Heart left ventricle (tissue), 16 donors: ENCODE data around the gene WDR86. TPM values are rescaled to one million over a fixed set of nuclear protein-coding genes. Genes with fewer than 3 reads are reported as not detected.

Experiments
- ATAC-seq, 4 donors: fragments of 200-7000 bp; cut with Tn5 transposase; one replicate each; pipeline ENCODE4 v1.9.1; 2020 to 2022; ENCODE audit warnings: moderate library complexity in 4 of 4, mild to moderate bottlenecking in 3 of 4, moderate number of reproducible peaks in 1 of 4
- DNase-seq, 5 donors: peaks; one replicate each; pipeline ENCODE4 v3.0.0-alpha.2; 2020
- H3K27ac ChIP-seq, 12 donors: fragments of 200-600 bp; sonication (generic) in 4 of 12; one replicate each; pipeline versions ENCODE4 v1.5.0 to v1.8.0; 2016 to 2022; ENCODE audit warnings: mild to moderate bottlenecking in 2 of 12
- H3K27me3 ChIP-seq, 9 donors: fragments of 200-600 bp; sonication (generic) in 2 of 9; one replicate each; pipeline versions ENCODE4 v1.5.1 to v1.8.0; 2016 to 2022; ENCODE audit warnings: mild to moderate bottlenecking in 3 of 9
- H3K36me3 ChIP-seq, 9 donors: fragments of 200-600 bp; sonication (generic) in 2 of 9; one replicate each; pipeline versions ENCODE4 v1.5.0 to v1.8.0; 2018 to 2022; ENCODE audit warnings: mild to moderate bottlenecking in 2 of 9
- H3K4me1 ChIP-seq, 12 donors: fragments of 200-600 bp; sonication (generic) in 4 of 12; one replicate each; pipeline versions ENCODE4 v1.5.0 to v1.8.0; 2016 to 2022; ENCODE audit warnings: mild to moderate bottlenecking in 3 of 12
- H3K4me3 ChIP-seq, 12 donors: fragments of 200-600 bp; sonication (generic) in 4 of 12; one replicate each; pipeline versions ENCODE4 v1.5.0 to v1.8.0; 2017 to 2022; ENCODE audit warnings: mild to moderate bottlenecking in 9 of 12, moderate library complexity in 4 of 12
- H3K9me3 ChIP-seq, 12 donors: fragments of 200-600 bp; sonication (generic) in 4 of 12; one replicate each; pipeline versions ENCODE4 v1.5.0 to v1.8.0; 2016 to 2022; ENCODE audit warnings: mild to moderate bottlenecking in 1 of 12
- POLR2A ChIP-seq, 2 donors: fragments of 450-650 bp; IDR thresholded peaks; one replicate each; pipeline ENCODE4 v1.6.1; 2017; ENCODE audit warnings: antibody characterized with exemption in 2 of 2, mild to moderate bottlenecking in 2 of 2, moderate library complexity in 2 of 2
- WGBS, 4 donors: extraction: QIAGEN DNeasy Blood & Tissue Kit in 2 of 4; methylation state at CpG; one replicate each; pipeline versions ENCODE4 v1.1.5 to v1.1.7; 2013 to 2018; 5-methylcytosine and 5-hydroxymethylcytosine counted together
- intact Hi-C, 10 donors: fragments of 100-400 bp; cut with DNase I; formaldehyde crosslinking; loops; one replicate each; pipeline versions ENCODE4 v1.11.1 to v1.14.2; 2022
- polyA plus RNA-seq, 2 donors: library from polyadenylated mRNA; stranded (reverse); fragments of 200-250 nt; gene quantifications; one replicate each; pipeline ENCODE4 v1.2.3, GENCODE V29; 2013
- total RNA-seq, 9 donors: library from RNA; depleted of rRNA in 2 of 9; stranded (reverse); fragments of >200 nt in 2 of 9; fragmentation: NEBNext Ultra II Directional in 3 of 9; extraction: Animal tissue kit (Norgen Biotek cat#: 25700) in 3 of 9; gene quantifications; one replicate each; pipeline versions ENCODE4 v1.1.0 to v1.2.4, GENCODE V29; 2016 to 2023
- TF ChIP-seq, protein P1 (sequence below), 12 donors: fragments of 200-600 bp; sonication (generic) in 4 of 12; IDR thresholded peaks; one replicate each; pipeline versions ENCODE4 v1.5.0 to v1.8.0; 2018 to 2022; ENCODE audit warnings: antibody characterized with exemption in 12 of 12, mild to moderate bottlenecking in 5 of 12
- donor health status: ischemic (EF 13 %, LVEDD 7.1; RV severe dilation, severe dysfunction).
- donor health status: healthy with polysubstance abuse.
- donor health status: DM: no; HTN: yes; CAD: no.
- donor health status: DM: no; HTN: no; CAD: no.
- donor health status: ischemic (EF 25% LVEDD 6.9; RV normal size, moderate dysfunction).
- donor health status: ischemic (EF 25% LVEDD 5.7; RV mildly dilated, moderate dysfunction).
- donor health status: healthy.
- donor health status: DM: yes; HTN: yes; CAD: no.
- donor health status: ischemic (EF 35%, LVEDD 5.7; RV mildly dilated, moderate dysfunction).
- donor health status: nonischemic (EF 11% LVEDD 7.7; RV severe dilation, severe dysfunction).
- donor health status: DM: yes; HTN: yes; CAD: no.
- donor health status: PGD.
- donor health status: ischemic (EF 29% LVEDD 5.4; RV normal size, mild dysfunction).
- donor health status: nonischemic (EF 23%, LVEDD 6.1; RV moderate dilation, normal function).

The WDR86 gene
- total and polyA plus RNA-seq, 11 donors, result 0.37 to 1.7 (median 0.52) TPM; not detected in 5

DNA sequence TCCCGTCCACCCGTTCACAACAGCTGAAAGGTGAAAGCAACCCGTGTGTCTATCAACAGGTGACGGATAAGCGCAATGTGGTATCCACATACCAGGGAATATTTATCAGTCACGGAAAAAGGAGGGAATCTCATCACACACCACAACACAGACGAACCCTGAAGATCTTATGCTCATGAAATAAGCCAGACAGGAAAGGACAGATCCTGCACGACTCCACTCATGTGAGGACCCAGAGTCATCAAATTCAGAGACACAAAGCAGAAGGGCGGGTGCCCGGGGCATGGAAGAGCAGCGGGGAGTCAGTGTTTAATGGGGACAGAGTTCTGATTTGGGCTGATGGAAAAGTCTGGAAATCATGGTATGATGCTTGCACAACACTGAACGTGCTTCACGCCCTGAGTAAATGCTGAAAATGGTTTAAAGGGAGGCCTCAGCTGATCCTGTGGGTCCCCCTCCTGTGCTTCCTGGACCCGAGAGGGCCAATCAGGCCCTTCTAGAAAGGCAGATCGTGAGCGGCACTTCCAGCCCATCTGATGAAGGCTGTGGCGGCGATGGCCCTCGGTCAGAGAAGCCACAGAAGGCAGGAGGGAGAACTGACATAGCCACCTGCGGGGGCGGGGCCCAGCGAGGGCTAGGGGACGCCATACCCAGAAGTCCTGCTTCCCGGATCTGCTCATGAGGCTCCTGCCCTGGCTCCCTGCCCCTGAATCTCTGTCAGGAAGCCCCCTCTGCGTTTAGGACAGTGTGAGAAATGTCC, 19.1 kb downstream of the WDR86 start:
- TF ChIP-seq, protein P1, sequence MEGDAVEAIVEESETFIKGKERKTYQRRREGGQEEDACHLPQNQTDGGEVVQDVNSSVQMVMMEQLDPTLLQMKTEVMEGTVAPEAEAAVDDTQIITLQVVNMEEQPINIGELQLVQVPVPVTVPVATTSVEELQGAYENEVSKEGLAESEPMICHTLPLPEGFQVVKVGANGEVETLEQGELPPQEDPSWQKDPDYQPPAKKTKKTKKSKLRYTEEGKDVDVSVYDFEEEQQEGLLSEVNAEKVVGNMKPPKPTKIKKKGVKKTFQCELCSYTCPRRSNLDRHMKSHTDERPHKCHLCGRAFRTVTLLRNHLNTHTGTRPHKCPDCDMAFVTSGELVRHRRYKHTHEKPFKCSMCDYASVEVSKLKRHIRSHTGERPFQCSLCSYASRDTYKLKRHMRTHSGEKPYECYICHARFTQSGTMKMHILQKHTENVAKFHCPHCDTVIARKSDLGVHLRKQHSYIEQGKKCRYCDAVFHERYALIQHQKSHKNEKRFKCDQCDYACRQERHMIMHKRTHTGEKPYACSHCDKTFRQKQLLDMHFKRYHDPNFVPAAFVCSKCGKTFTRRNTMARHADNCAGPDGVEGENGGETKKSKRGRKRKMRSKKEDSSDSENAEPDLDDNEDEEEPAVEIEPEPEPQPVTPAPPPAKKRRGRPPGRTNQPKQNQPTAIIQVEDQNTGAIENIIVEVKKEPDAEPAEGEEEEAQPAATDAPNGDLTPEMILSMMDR (IDR thresholded peaks at IDR 0.05), result no peak
- TF ChIP-seq POLR2A (IDR thresholded peaks at IDR 0.05), result no peak
- no peak for DNase-seq
- H3K27ac ChIP-seq, result no peak overlapping the region
- H3K4me1 ChIP-seq, result no peaks in the 10 kb centered on the region
- no peak for ATAC-seq
- intact Hi-C loops, result no loop called here
- WGBS, 4 donors, result 74 to 84% (median 81%) methylated on average over 25 of the region's 25 CpGs
- H3K36me3 ChIP-seq, result no peaks in the 10 kb centered on the region
- H3K9me3 ChIP-seq, result no peaks in the 10 kb centered on the region
- no peak overlapping the region for H3K4me3 ChIP-seq
- H3K27me3 ChIP-seq, result peaks cover 0 to 28% (median 0%) of the 10 kb centered on the region in 9 donors

DNA sequence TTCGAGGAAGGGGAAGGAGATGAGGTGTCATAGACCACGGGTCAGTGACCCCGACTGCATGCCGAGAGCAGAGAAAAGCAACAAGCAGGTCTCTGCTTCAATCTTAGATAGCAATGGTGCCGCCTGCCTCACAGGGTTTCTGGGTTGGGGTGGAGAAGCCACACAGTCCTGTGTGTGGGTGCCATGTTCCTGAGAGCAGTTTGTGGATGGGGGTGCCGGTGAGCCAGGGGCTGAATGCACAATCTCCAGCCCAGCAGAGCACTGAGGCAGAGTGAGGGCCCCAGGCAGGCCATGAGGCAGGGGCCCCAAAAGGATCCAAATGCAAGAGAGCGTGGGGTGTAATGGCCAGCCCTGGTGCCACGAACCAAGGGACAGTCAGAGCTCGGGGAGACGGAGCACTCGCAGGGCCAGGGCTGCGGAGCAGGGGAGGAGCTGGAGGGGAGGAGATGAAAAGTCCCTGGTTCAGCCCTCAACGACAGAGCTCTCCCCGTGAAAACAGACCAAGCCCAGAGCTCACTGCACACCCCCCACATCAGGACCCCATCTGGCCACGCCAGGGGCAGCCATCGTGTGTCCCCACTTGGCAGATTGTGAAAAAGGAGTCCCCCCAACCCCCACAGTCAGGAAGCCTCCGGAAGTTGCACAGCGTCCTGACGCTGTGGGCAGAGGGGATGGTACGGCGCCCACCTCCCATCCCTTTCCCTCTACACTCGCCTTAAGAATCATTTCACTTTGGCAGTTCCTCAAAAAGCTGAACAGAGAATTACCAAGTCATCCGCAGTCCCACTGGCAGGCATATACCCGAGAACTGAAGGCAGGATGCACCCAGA, 19.9 kb downstream of the WDR86 start:
- no peak overlapping the region for H3K27ac ChIP-seq
- no peaks in the 10 kb centered on the region for H3K9me3 ChIP-seq
- ATAC-seq (no peak), DNase-seq (peak in 1 of 5 donors; percentile 36)
- no peaks in the 10 kb centered on the region for H3K36me3 ChIP-seq
- H3K4me3 ChIP-seq, result no peak overlapping the region
- H3K4me1 ChIP-seq, result no peaks in the 10 kb centered on the region
- H3K27me3 ChIP-seq, result peaks cover 0 to 35% (median 0%) of the 10 kb centered on the region in 9 donors
- TF ChIP-seq POLR2A (IDR thresholded peaks at IDR 0.05), result no peak
- TF ChIP-seq, protein P1 (IDR thresholded peaks at IDR 0.05), result no peak
- WGBS, 4 donors, result 84 to 87% (median 85%) methylated on average over 18 to 24 of the region's 24 CpGs
- intact Hi-C loops, result loop anchor here in 2 of 10 donors (10.0 kb wide), 1 partner anchor 45 kb away; no protein-coding TSS in a partner anchor

DNA sequence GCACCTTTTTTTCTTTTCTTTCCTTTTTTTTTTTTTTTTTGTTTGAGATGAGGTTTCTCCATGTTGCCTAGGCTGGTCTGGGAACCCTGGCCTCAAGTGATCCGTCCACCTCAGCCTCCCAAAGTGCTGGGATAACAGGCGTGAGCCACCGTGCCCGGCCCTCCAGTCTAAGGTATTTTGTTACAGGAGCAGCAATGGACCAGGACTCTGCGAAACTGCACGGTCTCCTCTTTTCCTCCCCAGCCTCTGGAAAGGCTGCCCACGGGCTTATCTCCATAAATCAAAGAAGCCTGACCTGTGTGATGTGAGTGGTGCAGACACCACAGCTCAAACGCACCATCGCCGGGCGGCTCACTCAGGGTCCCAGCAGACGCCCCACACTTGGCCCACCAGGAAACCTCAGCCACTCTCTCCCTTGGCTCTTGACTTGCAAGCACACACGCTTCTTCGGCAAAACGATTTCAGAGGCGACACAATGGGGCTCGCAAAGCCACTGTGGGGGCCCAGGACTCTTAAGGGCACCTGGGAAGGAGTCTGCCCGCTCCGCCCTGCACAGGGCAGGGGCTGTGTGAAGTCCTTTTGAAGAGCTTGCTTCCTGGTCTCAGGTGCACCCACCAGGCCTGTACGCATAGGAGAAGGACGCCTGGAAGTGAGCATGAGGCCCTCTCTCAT, 20.6 kb downstream of the WDR86 start:
- H3K27me3 ChIP-seq, result peaks cover 0 to 35% (median 0%) of the 10 kb centered on the region in 9 donors
- H3K4me1 ChIP-seq, result no peaks in the 10 kb centered on the region
- no peak overlapping the region for H3K27ac ChIP-seq
- 89 to 95% (median 92%) methylated on average over 20 to 21 of the region's 21 CpGs for WGBS, 4 donors
- no peak for ATAC-seq
- no peak overlapping the region for H3K4me3 ChIP-seq
- H3K9me3 ChIP-seq, result no peaks in the 10 kb centered on the region
- H3K36me3 ChIP-seq, result no peaks in the 10 kb centered on the region
- no peak for TF ChIP-seq POLR2A (IDR thresholded peaks at IDR 0.05)
- TF ChIP-seq, protein P1 (IDR thresholded peaks at IDR 0.05), result no peak
- intact Hi-C loops, result loop anchor here in 2 of 10 donors (10.0 kb wide), 1 partner anchor 46 kb away; no protein-coding TSS in a partner anchor
- peak in 1 of 5 donors; percentile 25 for DNase-seq
